OCI-LY1 (cell line): ENCODE measurements around the gene HMG20A.

Experiments used
- H2AFZ ChIP-seq: fragments of 200-600 bp; sonication (generic), shearing (Covaris generic); 2 replicates; pipeline ENCODE4 v1.6.0; 2014; ENCODE audit warnings: antibody characterized with exemption, mild to moderate bottlenecking, low read length
- H3F3A ChIP-seq: fragments of 200-600 bp; sonication (generic), shearing (Covaris generic); 2 replicates; pipeline ENCODE4 v1.6.0; 2014; ENCODE audit warnings: mild to moderate bottlenecking, antibody characterized with exemption, low read length, moderate library complexity; ENCODE audit not compliant: insufficient read depth
- H3K27ac ChIP-seq: fragments of 200-600 bp; sonication (generic); 2 replicates; pipeline ENCODE4 v1.5.1; 2014; ENCODE audit warnings: low read length, mixed run types, mild to moderate bottlenecking, low read depth; ENCODE audit not compliant: poor library complexity, severe bottlenecking
- H3K27me3 ChIP-seq: fragments of 200-600 bp; sonication (generic); 2 replicates; pipeline ENCODE4 v1.6.0; 2014; ENCODE audit warnings: antibody characterized with exemption, mild to moderate bottlenecking, low read length, moderate library complexity; ENCODE audit not compliant: insufficient read depth
- H3K36me3 ChIP-seq: fragments of 200-600 bp; sonication (generic); 2 replicates; pipeline ENCODE4 v1.6.1; 2014; ENCODE audit warnings: mild to moderate bottlenecking, antibody characterized with exemption, low read length, moderate library complexity, mixed read lengths; ENCODE audit not compliant: insufficient read depth
- H3K4me1 ChIP-seq: fragments of 200-600 bp; sonication (generic); 2 replicates; pipeline ENCODE4 v1.5.1; 2014; ENCODE audit warnings: mild to moderate bottlenecking, low read length, moderate library complexity; ENCODE audit not compliant: insufficient read depth, severe bottlenecking
- H3K4me2 ChIP-seq: fragments of 200-600 bp; sonication (generic), shearing (Covaris generic); 2 replicates; pipeline ENCODE4 v1.6.1; 2014; ENCODE audit warnings: low read length
- H3K4me3 ChIP-seq: fragments of 200-600 bp; sonication (generic); 2 replicates; pipeline ENCODE4 v1.5.1; 2014; ENCODE audit warnings: low read length, low read depth, mild to moderate bottlenecking, mixed read lengths; ENCODE audit not compliant: poor library complexity, severe bottlenecking
- H3K79me2 ChIP-seq: fragments of 200-600 bp; shearing (Covaris generic); 2 replicates; pipeline ENCODE4 v1.6.1; 2016; ENCODE audit warnings: mixed run types, low read length, mixed read lengths; ENCODE audit not compliant: insufficient read depth
- H3K9ac ChIP-seq: fragments of 200-600 bp; sonication (generic), shearing (Covaris generic); 2 replicates; pipeline ENCODE4 v1.6.1; 2014; ENCODE audit warnings: mild to moderate bottlenecking, low read length, mixed read lengths
- H3K9me2 ChIP-seq: fragments of 200-600 bp; sonication (generic), shearing (Covaris generic); 2 replicates; pipeline ENCODE4 v1.6.1; 2014; ENCODE audit warnings: low read depth, mild to moderate bottlenecking, low read length, mixed read lengths
- H3K9me3 ChIP-seq: fragments of 200-600 bp; shearing (Covaris generic); 2 replicates; pipeline ENCODE4 v1.6.1; 2014; ENCODE audit warnings: low read length, mixed read lengths
- H4K20me1 ChIP-seq: fragments of 200-600 bp; sonication (generic), shearing (Covaris generic); 2 replicates; pipeline ENCODE4 v1.6.0; 2016; ENCODE audit warnings: mild to moderate bottlenecking, low read length; ENCODE audit not compliant: insufficient read depth
- CTCF ChIP-seq: fragments of 200-600 bp; sonication (generic), shearing (Covaris generic); IDR thresholded peaks from 2 replicates; pipeline ENCODE4 v1.5.1; 2017; ENCODE audit warnings: mild to moderate bottlenecking, antibody characterized with exemption, low read length, moderate library complexity, mixed read lengths
- EZH2 ChIP-seq: fragments of 200-600 bp; sonication (generic), shearing (Covaris generic); IDR thresholded peaks from 2 replicates; pipeline ENCODE4 v1.8.0; 2017; ENCODE audit warnings: borderline replicate concordance, mixed run types, mild to moderate bottlenecking, antibody characterized with exemption, low read length, moderate library complexity, mixed read lengths

Gene HMG20A

GRCh38 chr15:77525400-77525811 lies 104.7 kb downstream of the HMG20A start:
- Histone ChIP-seq H3K9ac (no peak overlapping the region), H3K4me2 (no peak overlapping the region), H3K36me3 (no peaks in the 10 kb centered on the region), H2AFZ (no peak overlapping the region), H3K9me2 (no peaks in the 10 kb centered on the region), H3K9me3 (no peaks in the 10 kb centered on the region), H3F3A (no peaks in the 10 kb centered on the region), H3K27me3 (no peaks in the 10 kb centered on the region; the same call in 1 of the 2 replicates), H3K27ac (no peak overlapping the region), H3K79me2 (no peaks in the 10 kb centered on the region), H4K20me1 (no peaks in the 10 kb centered on the region), H3K4me1 (no peaks in the 10 kb centered on the region), H3K4me3 (no peak overlapping the region)
- TF ChIP-seq CTCF (no peak), EZH2 (no peak)

GRCh38 chr15:77525907-77526594 lies 105.4 kb downstream of the HMG20A start:
- no peak overlapping the region for H3K9ac ChIP-seq
- H3K9me3 ChIP-seq: no peaks in the 10 kb centered on the region
- H3K36me3 ChIP-seq: no peaks in the 10 kb centered on the region
- H3K4me3 ChIP-seq: no peak overlapping the region
- no peaks in the 10 kb centered on the region for H3K4me1 ChIP-seq
- H3K4me2 ChIP-seq: no peak overlapping the region
- H2AFZ ChIP-seq: no peak overlapping the region
- H3K79me2 ChIP-seq: no peaks in the 10 kb centered on the region
- no peaks in the 10 kb centered on the region for H3K9me2 ChIP-seq
- H4K20me1 ChIP-seq: no peaks in the 10 kb centered on the region
- H3K27ac ChIP-seq: no peak overlapping the region
- TF ChIP-seq CTCF (no peak), EZH2 (no peak)
- H3F3A ChIP-seq: no peaks in the 10 kb centered on the region
- no peaks in the 10 kb centered on the region; the same call in 1 of the 2 replicates for H3K27me3 ChIP-seq

- Histone ChIP-seq H3K9ac (no peak overlapping the region), H3K4me2 (no peak overlapping the region)
Observed at GRCh38 chr15:77526595-77527163, 106.0 kb downstream of the HMG20A start.

More at GRCh38 chr15:77526595-77527163, 106.0 kb downstream of the HMG20A start:
- H3K4me1 ChIP-seq: no peaks in the 10 kb centered on the region
- no peaks in the 10 kb centered on the region; the same call in 1 of the 2 replicates for H3K27me3 ChIP-seq
- H3K36me3 ChIP-seq: no peaks in the 10 kb centered on the region
- no peaks in the 10 kb centered on the region for H3K9me3 ChIP-seq
- H3K79me2 ChIP-seq: no peaks in the 10 kb centered on the region
- H3K4me3 ChIP-seq: no peak overlapping the region
- H3F3A ChIP-seq: no peaks in the 10 kb centered on the region
- H3K9me2 ChIP-seq: no peaks in the 10 kb centered on the region
- H2AFZ ChIP-seq: no peak overlapping the region
- H3K27ac ChIP-seq: no peak overlapping the region
- TF ChIP-seq EZH2: no peak
- no peak for TF ChIP-seq CTCF
- H4K20me1 ChIP-seq: no peaks in the 10 kb centered on the region
